Neural crest cell (in vitro differentiated cells): ENCODE measurements around the gene PPP2R5B. TPM values are rescaled to one million over a fixed set of nuclear protein-coding genes. Genes with fewer than 3 reads are reported as not detected.

Source experiments
- DNase-seq: peaks from one replicate; pipeline ENCODE4 v3.0.0; 2021; ENCODE audit warnings: low read depth, mixed read lengths, low spot score
- H3K27ac Mint-ChIP-seq: one replicate; pipeline ENCODE4 v1.8.0; 2021; ENCODE audit warnings: mild to moderate bottlenecking, mixed read lengths; ENCODE audit not compliant: unreplicated experiment
- H3K27me3 Mint-ChIP-seq: 2 replicates; pipeline ENCODE4 v1.8.0; 2021; ENCODE audit warnings: low read depth, mild to moderate bottlenecking, mixed read lengths
- H3K36me3 Mint-ChIP-seq: 2 replicates; pipeline ENCODE4 v1.8.0; 2021; ENCODE audit warnings: low read depth, mild to moderate bottlenecking, mixed read lengths
- H3K4me1 Mint-ChIP-seq: 2 replicates; pipeline ENCODE4 v1.8.0; 2021; ENCODE audit warnings: mixed read lengths
- H3K4me3 Mint-ChIP-seq: one replicate; pipeline ENCODE4 v1.8.0; 2021; ENCODE audit warnings: mild to moderate bottlenecking, mixed read lengths
- H3K9me3 Mint-ChIP-seq: 2 replicates; pipeline ENCODE4 v1.8.0; 2021; ENCODE audit warnings: mixed read lengths
- CTCF ChIP-seq: fragments of 200-600 bp; sonication (generic); conservative IDR thresholded peaks from 2 replicates; pipeline ENCODE4 v1.5.0; 2021; ENCODE audit warnings: antibody characterized with exemption, mild to moderate bottlenecking
- total RNA-seq: library from RNA; stranded (reverse); gene quantifications from 2 replicates; pipeline ENCODE4 v1.2.1, GENCODE V29; 2021

Gene PPP2R5B
- total RNA-seq, 1 donor from 2014 or later, result 16.5 TPM

- DNase-seq, result no peak
- no peak for TF ChIP-seq CTCF
- H3K4me3 Mint-ChIP-seq, result no peak overlapping the region
- H3K9me3 Mint-ChIP-seq, result no peaks in the 10 kb centered on the region
- H3K4me1 Mint-ChIP-seq, result peaks cover 11% of the 10 kb centered on the region
- no peak overlapping the region for H3K27ac Mint-ChIP-seq
- no peaks in the 10 kb centered on the region for H3K27me3 Mint-ChIP-seq
- H3K36me3 Mint-ChIP-seq, result no peaks in the 10 kb centered on the region
Measured at GRCh38 chr11:64933213-64933934, 8.9 kb downstream of the PPP2R5B start.

GRCh38 chr11:64933935-64934681 is 9.6 kb downstream of the PPP2R5B start:
- no peaks in the 10 kb centered on the region for H3K36me3 Mint-ChIP-seq
- H3K9me3 Mint-ChIP-seq, result no peaks in the 10 kb centered on the region
- H3K27ac Mint-ChIP-seq, result peak overlapping the region; percentile 72
- no peak for DNase-seq
- no peak overlapping the region for H3K4me3 Mint-ChIP-seq
- TF ChIP-seq CTCF, result no peak
- peaks cover 11% of the 10 kb centered on the region for H3K4me1 Mint-ChIP-seq
- H3K27me3 Mint-ChIP-seq, result no peaks in the 10 kb centered on the region

- Mint-ChIP-seq H3K9me3 (no peaks in the 10 kb centered on the region), H3K4me3 (no peak overlapping the region), H3K27me3 (peaks cover 2% of the 10 kb centered on the region), H3K4me1 (peaks cover 11% of the 10 kb centered on the region), H3K27ac (no peak overlapping the region), H3K36me3 (no peaks in the 10 kb centered on the region)
- TF ChIP-seq CTCF, result no peak
- DNase-seq, result no peak
Measured at GRCh38 chr11:64934682-64935358, 10.3 kb downstream of the PPP2R5B start.

GRCh38 chr11:64935359-64936081 is 11.0 kb downstream of the PPP2R5B start, which contains the start of gene GPHA2:
GPHA2 (minus strand) TSS chr11:64935893; CDS start chr11:64935460, 433 bp downstream.
- Mint-ChIP-seq H3K27me3 (peaks cover 2% of the 10 kb centered on the region), H3K4me3 (no peak within 1 kb of the TSS), H3K27ac (no peak within 1 kb of the TSS), H3K4me1 (peaks cover 11% of the 10 kb centered on the region), H3K36me3 (no peaks in the 10 kb centered on the region), H3K9me3 (no peaks in the 10 kb centered on the region)
- no peak for TF ChIP-seq CTCF
- DNase-seq, result no peak

GRCh38 chr11:64936539-64936938 is 12.1 kb downstream of the PPP2R5B start:
- H3K36me3 Mint-ChIP-seq, result no peaks in the 10 kb centered on the region
- H3K4me1 Mint-ChIP-seq, result peaks cover 11% of the 10 kb centered on the region
- TF ChIP-seq CTCF, result no peak
- no peaks in the 10 kb centered on the region for H3K9me3 Mint-ChIP-seq
- no peak overlapping the region for H3K27ac Mint-ChIP-seq
- no peak overlapping the region for H3K4me3 Mint-ChIP-seq
- DNase-seq, result no peak
- H3K27me3 Mint-ChIP-seq, result peaks cover 4% of the 10 kb centered on the region
